H9 (cell line): Measurements from ENCODE around the gene THSD4. TPM values are rescaled to one million over a fixed set of nuclear protein-coding genes. Genes with fewer than 3 reads are reported as not detected.

ENCODE experiments used
- DNase-seq: peaks from one replicate; pipeline ENCODE4 v3.0.0-alpha.2; 2017
- H2AFZ ChIP-seq: one replicate; pipeline ENCODE4 v1.6.1; 2013; ENCODE audit warnings: mild to moderate bottlenecking, low read length, control low read depth, moderate library complexity
- H2AK5ac ChIP-seq: 2 replicates; pipeline ENCODE4 v1.6.1; 2013; ENCODE audit warnings: low read length, control low read depth, mixed read lengths; ENCODE audit not compliant: insufficient read length
- H2BK120ac ChIP-seq: one replicate; pipeline ENCODE4 v1.6.1; 2013; ENCODE audit warnings: low read depth, mild to moderate bottlenecking, low read length, control low read depth, inconsistent platforms; ENCODE audit not compliant: poor library complexity, severe bottlenecking
- H2BK12ac ChIP-seq: 2 replicates; pipeline ENCODE4 v1.6.1; 2013; ENCODE audit warnings: low read length, control low read depth, mixed read lengths, low read depth; ENCODE audit not compliant: insufficient read length
- H2BK15ac ChIP-seq: 2 replicates; pipeline ENCODE4 v1.6.1; 2013; ENCODE audit warnings: low read depth, low read length, control low read depth
- H2BK20ac ChIP-seq: one replicate; pipeline ENCODE4 v1.6.1; 2013; ENCODE audit warnings: low read depth, mild to moderate bottlenecking, low read length, control low read depth, inconsistent platforms; ENCODE audit not compliant: poor library complexity, severe bottlenecking
- H2BK5ac ChIP-seq: 2 replicates; pipeline ENCODE4 v1.6.1; 2013; ENCODE audit warnings: low read length, control low read depth, mixed read lengths; ENCODE audit not compliant: insufficient read length
- H3K14ac ChIP-seq: 2 replicates; pipeline ENCODE4 v1.6.1; 2013; ENCODE audit warnings: low read length, control low read depth; ENCODE audit not compliant: insufficient read depth
- H3K18ac ChIP-seq: 2 replicates; pipeline ENCODE4 v1.6.1; 2013; ENCODE audit warnings: low read depth, mild to moderate bottlenecking, mixed read lengths, low read length, control low read depth; ENCODE audit not compliant: insufficient read length
- H3K23ac ChIP-seq: 2 replicates; pipeline ENCODE4 v1.6.1; 2013; ENCODE audit warnings: low read length, control low read depth, mixed read lengths, low read depth; ENCODE audit not compliant: insufficient read length
- H3K23me2 ChIP-seq: 2 replicates; pipeline ENCODE4 v1.6.1; 2013; ENCODE audit warnings: low read depth, mild to moderate bottlenecking, mixed read lengths, low read length, control low read depth; ENCODE audit not compliant: insufficient read length, poor library complexity, severe bottlenecking
- H3K27ac ChIP-seq: 2 replicates; pipeline ENCODE4 v1.5.1; 2013; ENCODE audit warnings: low read length, control low read depth, mixed read lengths, low read depth; ENCODE audit not compliant: insufficient read length
- H3K27me3 ChIP-seq: 2 replicates; pipeline ENCODE4 v1.6.1; 2013; ENCODE audit warnings: low read length, control low read depth, inconsistent platforms; ENCODE audit not compliant: insufficient read depth
- H3K4ac ChIP-seq: 2 replicates; pipeline ENCODE4 v1.6.1; 2013; ENCODE audit warnings: low read depth, mild to moderate bottlenecking, control low read depth, inconsistent platforms, low read length, moderate library complexity
- H3K4me1 ChIP-seq: 2 replicates; pipeline ENCODE4 v1.6.1; 2013; ENCODE audit warnings: low read length, control low read depth, inconsistent platforms; ENCODE audit not compliant: insufficient read depth
- H3K4me2 ChIP-seq: 2 replicates; pipeline ENCODE4 v1.6.1; 2013; ENCODE audit warnings: low read length, control low read depth, mixed read lengths; ENCODE audit not compliant: insufficient read length, insufficient read depth
- H3K56ac ChIP-seq: 2 replicates; pipeline ENCODE4 v1.6.1; 2013; ENCODE audit warnings: low read depth, mild to moderate bottlenecking, mixed read lengths, low read length, control low read depth; ENCODE audit not compliant: insufficient read length
- H3K79me1 ChIP-seq: 2 replicates; pipeline ENCODE4 v1.6.1; 2013; ENCODE audit warnings: low read depth, mild to moderate bottlenecking, moderate library complexity, low read length, control low read depth, inconsistent platforms; ENCODE audit not compliant: insufficient read depth, poor library complexity, severe bottlenecking
- H3K79me2 ChIP-seq: 2 replicates; pipeline ENCODE4 v1.6.1; 2013; ENCODE audit warnings: low read length, control low read depth, inconsistent platforms; ENCODE audit not compliant: insufficient read depth
- H3K9ac ChIP-seq: 2 replicates; pipeline ENCODE4 v1.6.1; 2013; ENCODE audit warnings: low read length, control low read depth, mixed read lengths; ENCODE audit not compliant: insufficient read length; ENCODE audit errors: extremely low read depth
- H3K9me3 ChIP-seq: one replicate; pipeline ENCODE4 v1.6.1; 2013; ENCODE audit warnings: low read depth, low read length, inconsistent platforms; ENCODE audit not compliant: control insufficient read depth
- H3T11ph ChIP-seq: one replicate; pipeline ENCODE4 v1.6.1; 2013; ENCODE audit warnings: mild to moderate bottlenecking, low read length, control low read depth, inconsistent platforms
- H4K20me1 ChIP-seq: one replicate; pipeline ENCODE4 v1.6.1; 2013; ENCODE audit not compliant: control insufficient read depth, insufficient read length, insufficient read depth
- H4K5ac ChIP-seq: 2 replicates; pipeline ENCODE4 v1.6.1; 2013; ENCODE audit warnings: low read depth, mild to moderate bottlenecking, mixed read lengths, low read length, control low read depth; ENCODE audit not compliant: insufficient read length
- H4K8ac ChIP-seq: replicated peaks from 2 replicates; pipeline ENCODE4 v1.6.1; 2013; ENCODE audit warnings: low read length, control low read depth, mixed read lengths, low read depth; ENCODE audit not compliant: insufficient read length
- H4K91ac ChIP-seq: 2 replicates; pipeline ENCODE4 v1.6.1; 2013; ENCODE audit warnings: low read depth, mild to moderate bottlenecking, moderate library complexity, mixed read lengths, low read length, control low read depth; ENCODE audit not compliant: insufficient read length
- H3K27ac Mint-ChIP-seq, 3 experiments: 2 replicates in 2 of 3; 3 replicates in 1 of 3; pipeline ENCODE4 v1.8.0; 2020 to 2021; ENCODE audit warnings: mixed read lengths in 3 of 3, mild to moderate bottlenecking in 1 of 3, moderate library complexity in 1 of 3
- H3K27me3 Mint-ChIP-seq: 2 replicates; pipeline ENCODE4 v1.8.0; 2021; ENCODE audit warnings: low read depth, mild to moderate bottlenecking, moderate library complexity, mixed read lengths
- H3K36me3 Mint-ChIP-seq, 3 experiments: 2 replicates in 2 of 3; 3 replicates in 1 of 3; pipeline ENCODE4 v1.8.0; 2020 to 2021; ENCODE audit warnings: low read depth in 3 of 3, mixed read lengths in 3 of 3; ENCODE audit not compliant: insufficient read depth in 1 of 3
- H3K4me1 Mint-ChIP-seq, 2 experiments: 2 replicates each; pipeline ENCODE4 v1.8.0; 2020; ENCODE audit warnings: mixed read lengths in 2 of 2
- H3K4me3 Mint-ChIP-seq, 2 experiments: 2 replicates in 1 of 2; 3 replicates in 1 of 2; pipeline ENCODE4 v1.8.0; 2020 to 2021; ENCODE audit warnings: mild to moderate bottlenecking in 2 of 2, mixed read lengths in 2 of 2, moderate library complexity in 1 of 2
- H3K9me3 Mint-ChIP-seq, 2 experiments: 2 replicates in 1 of 2; 3 replicates in 1 of 2; pipeline ENCODE4 v1.8.0; 2020; ENCODE audit warnings: mild to moderate bottlenecking in 2 of 2, mixed read lengths in 2 of 2, moderate library complexity in 1 of 2
- WGBS: extraction: QIAGEN DNeasy Blood & Tissue Kit; methylation state at CpG from one replicate; pipeline ENCODE4 v1.1.7; 2013; ENCODE audit warnings: missing lambda C conversion rate, low lambda C conversion rate, mixed read lengths; ENCODE audit not compliant: insufficient read length; ENCODE audit errors: extremely low coverage; 5-methylcytosine and 5-hydroxymethylcytosine counted together
- total RNA-seq: library from RNA; stranded (reverse); gene quantifications from 2 replicates; pipeline ENCODE4 v1.2.1, GENCODE V29; 2021
- TF ChIP-seq, protein P1 (sequence below): fragments of 200-600 bp; sonication (generic); conservative IDR thresholded peaks from 3 replicates; pipeline ENCODE4 v1.8.0; 2021; ENCODE audit warnings: antibody characterized with exemption, mild to moderate bottlenecking

THSD4 gene
- total RNA-seq, 1 experiment from 2014 or later: 5.5 TPM

DNA sequence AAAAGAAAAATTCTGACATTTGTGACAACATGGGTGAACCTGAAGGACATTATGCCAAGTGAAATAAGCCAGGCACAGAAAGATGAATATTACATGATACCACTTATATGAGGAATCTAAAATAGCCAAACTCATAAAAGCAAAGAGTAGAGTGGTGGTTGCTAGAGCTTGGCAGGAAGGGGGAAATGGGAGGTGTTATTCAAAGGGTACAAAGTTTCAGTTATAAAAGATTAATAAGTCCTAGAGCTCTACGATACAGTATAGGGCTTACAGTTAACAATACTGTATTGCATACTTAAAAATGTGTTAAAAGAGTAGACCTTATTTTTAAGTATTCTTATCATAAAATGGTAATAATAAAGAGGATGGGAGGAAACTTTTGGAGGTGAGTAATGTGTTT lies 583.5 kb downstream of the THSD4 start:
- Histone ChIP-seq H4K20me1 (no peaks in the 10 kb centered on the region), H3T11ph (no peak overlapping the region), H2BK12ac (no peak overlapping the region), H3K9me3 (no peaks in the 10 kb centered on the region), H2BK15ac (no peak overlapping the region), H3K23me2 (no peaks in the 10 kb centered on the region), H3K4ac (no peak overlapping the region), H3K14ac (no peak overlapping the region), H3K4me1 (no peaks in the 10 kb centered on the region), H2AFZ (no peak overlapping the region), H4K8ac (no peak overlapping the region), H2AK5ac (no peak overlapping the region), H3K79me2 (no peaks in the 10 kb centered on the region), H3K27me3 (no peaks in the 10 kb centered on the region), H3K56ac (no peak overlapping the region), H4K5ac (no peak overlapping the region), H4K91ac (no peak overlapping the region), H2BK5ac (no peak overlapping the region), H2BK20ac (no peak overlapping the region), H3K23ac (no peak overlapping the region), H3K27ac (no peak overlapping the region), H3K4me2 (no peak overlapping the region), H3K79me1 (no peaks in the 10 kb centered on the region), H2BK120ac (no peak overlapping the region), H3K9ac (no peak overlapping the region), H3K18ac (no peak overlapping the region)
- TF ChIP-seq, protein P1, sequence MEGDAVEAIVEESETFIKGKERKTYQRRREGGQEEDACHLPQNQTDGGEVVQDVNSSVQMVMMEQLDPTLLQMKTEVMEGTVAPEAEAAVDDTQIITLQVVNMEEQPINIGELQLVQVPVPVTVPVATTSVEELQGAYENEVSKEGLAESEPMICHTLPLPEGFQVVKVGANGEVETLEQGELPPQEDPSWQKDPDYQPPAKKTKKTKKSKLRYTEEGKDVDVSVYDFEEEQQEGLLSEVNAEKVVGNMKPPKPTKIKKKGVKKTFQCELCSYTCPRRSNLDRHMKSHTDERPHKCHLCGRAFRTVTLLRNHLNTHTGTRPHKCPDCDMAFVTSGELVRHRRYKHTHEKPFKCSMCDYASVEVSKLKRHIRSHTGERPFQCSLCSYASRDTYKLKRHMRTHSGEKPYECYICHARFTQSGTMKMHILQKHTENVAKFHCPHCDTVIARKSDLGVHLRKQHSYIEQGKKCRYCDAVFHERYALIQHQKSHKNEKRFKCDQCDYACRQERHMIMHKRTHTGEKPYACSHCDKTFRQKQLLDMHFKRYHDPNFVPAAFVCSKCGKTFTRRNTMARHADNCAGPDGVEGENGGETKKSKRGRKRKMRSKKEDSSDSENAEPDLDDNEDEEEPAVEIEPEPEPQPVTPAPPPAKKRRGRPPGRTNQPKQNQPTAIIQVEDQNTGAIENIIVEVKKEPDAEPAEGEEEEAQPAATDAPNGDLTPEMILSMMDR: no peak
- no peak for DNase-seq
- H3K9me3 Mint-ChIP-seq: peaks cover 11% of the 10 kb centered on the region in 2 experiments; a peak in 4 of 5 replicates
- no peak overlapping the region for H3K27ac Mint-ChIP-seq
- no CpG with 5 or more reads among the region's 1 CpG for WGBS
- H3K36me3 Mint-ChIP-seq: peaks cover 0 to 16% (median 9%) of the 10 kb centered on the region in 3 experiments; a peak in 6 of 7 replicates
- H3K27me3 Mint-ChIP-seq: no peaks in the 10 kb centered on the region
- no peak overlapping the region for H3K4me3 Mint-ChIP-seq
- H3K4me1 Mint-ChIP-seq: peaks cover under 1 to 1% of the 10 kb centered on the region in 2 experiments; a peak in 3 of 4 replicates
